ENCODE measurements around the gene KLK11. TPM values are rescaled to one million over a fixed set of nuclear protein-coding genes. Genes with fewer than 3 reads are reported as not detected.

The KLK11 gene
- total and polyA plus RNA-seq, 10 donors: 0.09 to 0.29 TPM; not detected in 8

DNA sequence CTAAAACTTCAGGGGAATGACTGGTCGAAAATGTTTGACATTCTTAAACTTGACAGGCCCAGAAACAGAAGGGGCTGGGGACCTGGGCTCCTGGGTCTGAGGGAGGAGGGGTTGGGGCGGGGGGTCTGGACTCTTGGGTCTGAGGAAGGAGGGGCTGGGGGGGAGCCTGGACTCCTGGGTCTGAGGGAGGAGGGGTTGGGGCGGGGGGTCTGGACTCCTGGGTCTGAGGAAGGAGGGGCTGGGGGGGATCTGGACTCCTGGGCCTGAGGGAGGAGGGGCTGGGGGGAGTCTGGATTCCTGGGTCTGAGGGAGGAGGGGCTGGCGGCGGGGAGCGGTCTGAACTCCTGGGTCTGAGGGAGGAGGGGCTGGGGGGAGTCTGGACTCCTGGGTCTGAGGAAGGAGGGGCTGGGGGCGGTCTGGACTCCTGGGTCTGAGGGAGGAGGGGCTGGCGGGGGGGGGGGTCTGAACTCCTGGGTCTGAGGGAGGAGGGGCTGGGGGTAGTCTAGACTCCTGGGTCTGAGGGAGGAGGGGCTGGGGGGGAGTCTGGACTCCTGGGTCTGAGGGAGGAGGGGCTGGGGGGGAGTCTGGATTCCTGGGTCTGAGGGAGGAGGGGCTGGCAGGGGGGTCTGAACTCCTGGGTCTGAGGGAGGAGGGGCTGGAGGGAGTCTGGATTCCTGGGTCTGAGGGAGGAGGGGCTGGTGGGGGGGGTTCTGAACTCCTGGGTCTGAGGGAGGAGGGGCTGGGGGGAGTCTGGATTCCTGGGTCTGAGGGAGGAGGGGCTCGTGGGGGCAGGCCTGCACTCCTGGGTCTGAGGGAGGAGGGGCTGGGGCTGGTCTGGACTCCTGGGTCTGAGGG, 51.5 kb downstream of the KLK11 start:
- Histone ChIP-seq H3K27me3 (replicated peaks in 1 of 7) (peaks cover 0 to 63% (median 0%) of the 10 kb centered on the region in 7 donors), H3K27ac (no peak overlapping the region), H3K4me3 (no peak overlapping the region), H3K9me3 (no peaks in the 10 kb centered on the region), H3K4me1 (no peaks in the 10 kb centered on the region), H3K36me3 (no peaks in the 10 kb centered on the region)
- DNase-seq: no peak
- intact Hi-C loops (cut with DNase I; ENCODE audit: low total_unique reads): no loop called here
- 47 to 72% (median 61%) methylated on average over 4 to 9 of the region's 9 CpGs for WGBS, 5 donors
- TF ChIP-seq, protein P1, sequence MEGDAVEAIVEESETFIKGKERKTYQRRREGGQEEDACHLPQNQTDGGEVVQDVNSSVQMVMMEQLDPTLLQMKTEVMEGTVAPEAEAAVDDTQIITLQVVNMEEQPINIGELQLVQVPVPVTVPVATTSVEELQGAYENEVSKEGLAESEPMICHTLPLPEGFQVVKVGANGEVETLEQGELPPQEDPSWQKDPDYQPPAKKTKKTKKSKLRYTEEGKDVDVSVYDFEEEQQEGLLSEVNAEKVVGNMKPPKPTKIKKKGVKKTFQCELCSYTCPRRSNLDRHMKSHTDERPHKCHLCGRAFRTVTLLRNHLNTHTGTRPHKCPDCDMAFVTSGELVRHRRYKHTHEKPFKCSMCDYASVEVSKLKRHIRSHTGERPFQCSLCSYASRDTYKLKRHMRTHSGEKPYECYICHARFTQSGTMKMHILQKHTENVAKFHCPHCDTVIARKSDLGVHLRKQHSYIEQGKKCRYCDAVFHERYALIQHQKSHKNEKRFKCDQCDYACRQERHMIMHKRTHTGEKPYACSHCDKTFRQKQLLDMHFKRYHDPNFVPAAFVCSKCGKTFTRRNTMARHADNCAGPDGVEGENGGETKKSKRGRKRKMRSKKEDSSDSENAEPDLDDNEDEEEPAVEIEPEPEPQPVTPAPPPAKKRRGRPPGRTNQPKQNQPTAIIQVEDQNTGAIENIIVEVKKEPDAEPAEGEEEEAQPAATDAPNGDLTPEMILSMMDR (IDR thresholded peaks at IDR 0.05 in 8 of 11, conservative IDR thresholded peaks at IDR 0.05 in 3 of 11): no peak
- TF ChIP-seq POLR2A (IDR thresholded peaks at IDR 0.05) (no peak), POLR2AphosphoS5 (IDR thresholded peaks at IDR 0.05) (no peak)

DNA sequence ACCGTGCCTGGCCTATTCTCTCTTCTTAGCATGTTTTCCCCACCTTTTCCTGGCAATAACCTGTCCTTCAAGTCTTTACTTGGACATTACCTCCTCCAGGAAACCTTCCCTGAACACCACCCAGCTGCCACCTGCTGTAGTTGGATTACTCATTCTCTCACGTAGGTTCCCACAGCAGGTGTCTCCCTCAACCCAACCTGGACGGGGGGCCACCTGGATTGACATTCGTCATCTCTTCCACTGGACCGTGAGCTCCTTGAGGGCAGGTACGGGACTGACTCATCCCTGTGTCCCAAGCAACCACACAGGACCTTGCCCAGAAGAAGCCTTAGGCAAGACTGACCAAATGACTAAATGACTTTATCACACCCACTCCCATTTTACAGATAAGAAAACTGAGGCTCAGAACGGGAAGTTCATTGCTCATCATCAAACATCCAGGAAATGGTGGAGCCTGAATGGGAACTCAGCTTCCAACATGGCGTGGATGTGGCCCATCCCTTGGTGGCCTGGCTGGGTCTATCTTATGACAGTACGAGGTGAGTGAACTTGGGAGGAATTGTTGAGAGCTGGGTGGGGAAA, 53.5 kb downstream of the KLK11 start:
- WGBS, 5 donors: 69 to 87% (median 80%) methylated on average over 9 of the region's 9 CpGs
- Histone ChIP-seq H3K27ac (no peak overlapping the region), H3K4me1 (peaks cover 0 to 3% (median 0%) of the 10 kb centered on the region in 6 donors), H3K36me3 (no peaks in the 10 kb centered on the region), H3K9me3 (no peaks in the 10 kb centered on the region), H3K4me3 (no peak overlapping the region), H3K27me3 (replicated peaks in 1 of 7) (peaks cover 0 to 69% (median 0%) of the 10 kb centered on the region in 7 donors)
- intact Hi-C loops (cut with DNase I; ENCODE audit: low total_unique reads): no loop called here
- no peak for DNase-seq
- no peak for TF ChIP-seq POLR2AphosphoS5 (IDR thresholded peaks at IDR 0.05)
- no peak for TF ChIP-seq POLR2A (IDR thresholded peaks at IDR 0.05)
- TF ChIP-seq, protein P1 (IDR thresholded peaks at IDR 0.05 in 8 of 11, conservative IDR thresholded peaks at IDR 0.05 in 3 of 11): no peak

Other genes with a start within 250 kb of the KLK11 start
- gene ACP4, start 236.2 kb downstream of the KLK11 start, total RNA-seq: not detected
- gene ACP4, start 236.2 kb downstream of the KLK11 start, polyA plus RNA-seq: not detected
- gene KLK1, start 202.8 kb downstream of the KLK11 start, total RNA-seq: 10 to 100 TPM in 4 of 7 donors, 1 to 10 TPM in 3; 1.3 to 28.6 (median 10.7) TPM
- gene KLK1, start 202.8 kb downstream of the KLK11 start, polyA plus RNA-seq: 10 to 100 TPM; 16.3 to 56.5 (median 54.5) TPM
- gene KLK15, start 193.0 kb downstream of the KLK11 start, total RNA-seq: not detected
- under 1 TPM in 2 of 3 donors, not detected in 1; 0.07 to 0.13 TPM for gene KLK15, start 193.0 kb downstream of the KLK11 start, polyA plus RNA-seq
- gene KLK3, start 171.7 kb downstream of the KLK11 start, total RNA-seq: not detected
- gene KLK3, start 171.7 kb downstream of the KLK11 start, polyA plus RNA-seq: under 1 TPM in 1 of 3 donors, not detected in 2; 0.03 TPM
- gene KLK2, start 153.2 kb downstream of the KLK11 start, total RNA-seq: 1 to 10 TPM in 1 of 7 donors, under 1 TPM in 1, not detected in 5; 0.37 to 1.2 TPM
- under 1 TPM; 0.65 to 0.86 (median 0.65) TPM for gene KLK2, start 153.2 kb downstream of the KLK11 start, polyA plus RNA-seq
- not detected for gene KLK4, start 115.2 kb downstream of the KLK11 start, total RNA-seq
- gene KLK4, start 115.2 kb downstream of the KLK11 start, polyA plus RNA-seq: under 1 TPM; 0.19 to 0.26 (median 0.20) TPM
- gene KLK5, start 73.6 kb downstream of the KLK11 start, total RNA-seq: under 1 TPM in 1 of 7 donors, not detected in 6; 0.79 TPM
- gene KLK5, start 73.6 kb downstream of the KLK11 start, polyA plus RNA-seq: under 1 TPM in 1 of 3 donors, not detected in 2; 0.13 TPM
- 1 to 10 TPM in 5 of 7 donors, under 1 TPM in 1, not detected in 1; 0.79 to 9.5 (median 3.0) TPM for gene KLK6, start 57.0 kb downstream of the KLK11 start, total RNA-seq
- gene KLK6, start 57.0 kb downstream of the KLK11 start, polyA plus RNA-seq: 1 to 10 TPM in 1 of 3 donors, under 1 TPM in 2; 0.43 to 5.8 (median 0.80) TPM
- 1 to 10 TPM in 1 of 7 donors, under 1 TPM in 1, not detected in 5; 0.23 to 1.6 TPM for gene KLK7, start 42.7 kb downstream of the KLK11 start, total RNA-seq
- gene KLK7, start 42.7 kb downstream of the KLK11 start, polyA plus RNA-seq: under 1 TPM; 0.03 to 0.45 (median 0.09) TPM
- not detected for gene KLK8, start 25.0 kb downstream of the KLK11 start, total RNA-seq
- under 1 TPM in 1 of 3 donors, not detected in 2; 0.56 TPM for gene KLK8, start 25.0 kb downstream of the KLK11 start, polyA plus RNA-seq
- not detected for gene KLK10, start 6.9 kb downstream of the KLK11 start, total RNA-seq
- under 1 TPM; 0.06 to 0.13 (median 0.09) TPM for gene KLK10, start 6.9 kb downstream of the KLK11 start, polyA plus RNA-seq
- not detected for gene KLK12, start 8.4 kb upstream of the KLK11 start, total RNA-seq
- gene KLK12, start 8.4 kb upstream of the KLK11 start, polyA plus RNA-seq: under 1 TPM in 1 of 3 donors, not detected in 2; 0.16 TPM
- gene KLK13, start 38.5 kb upstream of the KLK11 start, total RNA-seq: not detected
- under 1 TPM in 1 of 3 donors, not detected in 2; 0.13 TPM for gene KLK13, start 38.5 kb upstream of the KLK11 start, polyA plus RNA-seq
- under 1 TPM in 2 of 7 donors, not detected in 5; 0.44 to 0.63 TPM for gene KLK14, start 56.3 kb upstream of the KLK11 start, total RNA-seq
- gene KLK14, start 56.3 kb upstream of the KLK11 start, polyA plus RNA-seq: under 1 TPM; 0.12 to 0.33 (median 0.22) TPM
- gene CTU1, start 81.8 kb upstream of the KLK11 start, total RNA-seq: 1 to 10 TPM; 4.5 to 8.2 (median 6.5) TPM
- gene CTU1, start 81.8 kb upstream of the KLK11 start, polyA plus RNA-seq: 1 to 10 TPM; 1.1 to 4.0 (median 2.6) TPM
- 10 to 100 TPM; 26.9 to 81.3 (median 42.1) TPM for gene SIGLEC9, start 98.3 kb upstream of the KLK11 start, total RNA-seq
- gene SIGLEC9, start 98.3 kb upstream of the KLK11 start, polyA plus RNA-seq: 10 to 100 TPM in 1 of 3 donors, 1 to 10 TPM in 2; 4.6 to 13.5 (median 5.7) TPM
- 10 to 100 TPM; 23.1 to 59.9 (median 31.3) TPM for gene SIGLEC7, start 115.7 kb upstream of the KLK11 start, total RNA-seq
- gene SIGLEC7, start 115.7 kb upstream of the KLK11 start, polyA plus RNA-seq: 10 to 100 TPM in 2 of 3 donors, 1 to 10 TPM in 1; 6.8 to 16.5 (median 11.0) TPM
- gene CD33, start 198.5 kb upstream of the KLK11 start, total RNA-seq: 10 to 100 TPM; 32.6 to 77.8 (median 65.4) TPM
- 10 to 100 TPM in 2 of 3 donors, 1 to 10 TPM in 1; 9.6 to 19.2 (median 16.6) TPM for gene CD33, start 198.5 kb upstream of the KLK11 start, polyA plus RNA-seq
- under 1 TPM in 1 of 7 donors, not detected in 6; 0.88 TPM for gene SIGLECL1, start 224.5 kb upstream of the KLK11 start, total RNA-seq
- gene SIGLECL1, start 224.5 kb upstream of the KLK11 start, polyA plus RNA-seq: under 1 TPM in 1 of 3 donors, not detected in 2; 0.26 TPM